ENCODE measurements around the gene CMTM3.
"Not testable (repeated sequence)": the region's sequence is repeated elsewhere in the genome, so short reads cannot be mapped to it uniquely, and the experiment has no call there.

Gene CMTM3

DNA sequence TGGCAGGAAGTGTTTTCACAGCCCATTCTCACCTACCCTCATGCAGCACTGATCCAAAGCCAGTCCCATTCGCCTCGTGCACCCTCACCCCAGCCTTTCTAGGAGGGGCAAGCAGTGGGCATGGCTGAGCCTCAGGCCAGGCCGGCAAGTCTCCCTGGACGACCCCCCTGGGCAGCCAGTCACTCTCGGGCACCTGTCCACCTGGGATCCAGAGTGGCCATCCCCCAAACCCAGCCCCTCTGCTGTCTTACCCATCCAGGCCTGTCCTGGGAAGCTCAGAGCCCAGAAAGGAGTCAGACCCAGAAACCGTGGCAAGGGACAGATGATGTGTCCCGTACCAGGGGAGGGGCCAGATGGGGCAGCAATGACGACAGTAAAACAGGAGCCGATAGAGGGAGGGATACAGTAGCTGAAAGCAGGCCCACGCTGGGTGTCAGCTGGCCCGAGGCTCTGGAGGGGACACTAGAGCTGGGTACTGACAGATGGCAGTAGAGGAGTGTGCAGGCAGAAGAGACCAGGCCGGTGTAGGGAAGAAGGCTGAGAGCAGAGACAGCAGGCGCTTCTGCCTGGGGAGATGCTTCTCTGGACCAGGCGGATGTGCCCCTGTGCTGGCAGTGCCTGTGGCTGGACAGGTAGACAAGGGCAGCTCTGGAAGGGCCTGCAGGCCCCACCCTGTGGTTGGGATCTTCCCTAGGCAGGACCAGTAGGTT, 5.8 kb downstream of the CMTM3 start:
- DNase-seq: peak; percentile 95

- not testable (repeated sequence) for DNase-seq
These were observed 7.4 kb downstream of the CMTM3 start for GRCh38 chr16:66611911-66612310.

- DNase-seq: no peak
These were observed 7.9 kb downstream of the CMTM3 start for GRCh38 chr16:66612422-66612821.

DNA sequence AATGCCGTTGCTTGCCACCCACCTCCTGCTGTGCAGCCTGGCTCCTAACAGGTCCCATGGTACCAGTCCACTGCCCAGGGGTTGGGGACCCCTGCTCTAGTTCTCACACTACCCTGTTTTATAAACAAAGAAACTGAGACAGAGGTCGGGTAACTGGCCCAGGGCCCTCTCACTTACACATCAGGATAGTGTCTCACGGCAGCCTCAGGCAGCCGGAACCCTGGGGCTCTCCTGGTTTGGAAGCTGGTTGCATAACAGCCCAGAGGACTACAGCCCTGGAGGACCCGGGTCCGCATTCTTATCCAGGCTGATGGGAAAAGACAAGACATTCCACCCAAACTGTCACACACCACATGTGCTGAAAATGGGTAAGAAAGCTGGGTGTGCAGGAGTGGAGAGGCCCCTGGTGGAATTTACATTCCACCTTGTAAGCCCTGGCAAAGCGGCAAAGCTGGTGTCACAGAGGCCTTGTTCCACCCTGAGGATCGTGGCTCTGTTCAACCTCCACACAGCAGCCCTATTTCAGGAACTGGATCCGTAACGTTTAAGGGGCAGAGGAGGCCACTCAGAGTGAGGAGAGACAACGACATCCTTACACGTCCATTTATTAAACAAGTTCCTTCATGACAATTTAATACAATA, 9.8 kb downstream of the CMTM3 start:
- no peak for DNase-seq

GRCh38 chr16:66616169-66616568, 11.7 kb downstream of the CMTM3 start:
- DNase-seq: no peak

- DNase-seq: no peak
These were observed 12.1 kb downstream of the CMTM3 start for GRCh38 chr16:66616592-66616991.

DNA sequence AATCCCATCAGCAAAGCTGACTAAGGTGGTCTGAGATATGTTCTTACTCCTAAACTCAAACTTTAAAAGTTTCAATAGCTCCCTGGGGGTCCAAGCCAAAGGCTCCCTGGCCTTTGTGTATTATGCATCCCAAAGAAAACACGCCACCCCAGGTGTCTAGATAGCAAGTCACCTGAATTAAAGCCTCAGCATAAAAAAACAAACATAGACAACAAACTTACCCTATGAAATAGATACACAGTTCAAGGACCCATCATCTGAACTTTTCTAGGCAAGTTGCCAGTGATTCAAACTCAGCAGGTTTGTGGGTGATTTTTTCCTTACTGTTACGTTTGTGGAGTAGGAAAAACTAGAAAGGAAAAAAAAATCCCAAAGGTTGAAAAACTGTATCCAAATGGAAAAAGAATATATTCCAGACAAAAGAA, 12.5 kb downstream of the CMTM3 start:
- no peak for DNase-seq

GRCh38 chr16:66617728-66618127, 13.2 kb downstream of the CMTM3 start:
- DNase-seq: no peak

GRCh38 chr16:66618588-66619375, 14.3 kb downstream of the CMTM3 start:
- DNase-seq: no peak

- DNase-seq: no peak
These were observed 15.3 kb downstream of the CMTM3 start for GRCh38 chr16:66619534-66620428.

DNA sequence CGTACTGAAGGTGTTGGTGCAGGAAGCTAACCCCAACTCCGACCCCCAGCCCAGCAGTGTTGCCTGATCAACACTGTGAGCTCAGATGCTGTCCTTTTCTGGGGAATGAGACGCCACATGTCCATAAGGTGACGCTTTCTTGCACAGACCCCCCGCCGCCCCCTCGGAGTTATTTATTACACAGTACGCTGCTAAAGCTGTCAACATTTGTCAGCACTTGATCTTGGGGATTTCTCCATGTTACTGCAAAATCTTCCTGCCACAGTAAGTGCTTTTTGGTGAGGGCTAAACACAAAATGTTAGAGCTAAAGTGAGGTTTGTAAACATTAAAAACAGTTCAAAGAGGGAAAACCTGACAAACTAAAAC, 15.9 kb downstream of the CMTM3 start:
- no peak for DNase-seq

- no peak for DNase-seq
These were observed 17.5 kb downstream of the CMTM3 start for GRCh38 chr16:66621973-66622372.

DNA sequence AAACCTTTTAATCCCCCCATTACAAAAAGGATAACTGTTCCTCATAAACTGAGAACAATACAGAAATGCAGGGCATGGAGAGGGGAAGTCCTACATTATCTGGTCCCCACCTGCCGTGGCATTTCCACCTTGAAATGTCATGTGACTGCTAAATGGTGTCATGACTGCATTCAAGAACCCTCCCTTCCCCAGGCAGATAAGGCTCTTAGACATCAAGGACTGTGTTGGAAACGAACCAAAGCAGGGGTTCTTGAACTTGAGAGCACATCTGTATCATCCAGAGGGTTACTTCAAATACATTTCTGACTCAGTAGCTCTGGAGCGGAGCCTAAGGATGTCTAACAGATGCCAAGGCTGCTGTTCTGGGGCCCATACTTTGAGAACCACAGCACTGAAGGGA, 18.4 kb downstream of the CMTM3 start:
- DNase-seq: no peak

GRCh38 chr16:66623755-66624154, 19.3 kb downstream of the CMTM3 start:
- DNase-seq: no peak

DNA sequence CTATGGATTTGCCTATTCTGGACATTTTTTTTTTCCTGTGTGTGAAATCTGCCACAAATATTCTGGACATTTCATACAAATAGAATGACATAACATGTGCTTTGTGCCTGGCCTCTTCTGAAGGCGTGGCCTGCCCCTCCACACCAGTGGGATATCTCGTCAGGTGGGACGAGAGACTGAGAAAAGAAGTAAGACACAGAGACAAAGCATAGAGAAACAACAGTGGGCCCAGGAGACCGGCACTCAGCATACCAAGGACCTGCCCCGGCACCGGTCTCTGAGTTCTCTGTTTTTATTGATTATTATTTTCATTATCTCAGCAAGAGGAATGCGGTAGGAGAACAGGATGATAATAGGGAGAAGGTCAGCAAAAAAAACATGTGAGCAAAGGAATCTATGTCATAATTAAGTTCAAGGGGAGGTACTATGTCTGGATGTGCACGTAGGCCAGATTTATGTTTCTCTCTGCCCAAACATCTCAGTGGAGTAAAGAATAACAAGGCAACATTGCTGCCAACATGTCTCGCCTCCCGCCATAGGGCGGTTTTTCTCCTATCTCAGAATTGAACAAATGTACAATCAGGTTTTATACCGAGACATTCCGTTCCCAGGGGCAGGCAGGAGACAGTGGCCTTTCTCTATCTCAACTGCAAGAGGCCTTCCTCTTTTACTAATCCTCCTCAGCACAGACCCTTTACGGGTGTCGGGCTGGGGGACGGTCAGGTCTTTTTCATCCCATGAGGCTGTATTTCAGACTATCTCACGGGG, 23.3 kb downstream of the CMTM3 start:
- DNase-seq: not testable (repeated sequence)

GRCh38 chr16:66629856-66630255, 25.4 kb downstream of the CMTM3 start:
- DNase-seq: no peak

GRCh38 chr16:66630561-66631260, 26.2 kb downstream of the CMTM3 start:
- not testable (repeated sequence) for DNase-seq

- DNase-seq: not testable (repeated sequence)
These were observed 27.1 kb downstream of the CMTM3 start for GRCh38 chr16:66631558-66631957.

- no peak for DNase-seq
These were observed 30.2 kb downstream of the CMTM3 start for GRCh38 chr16:66634527-66635196.

GRCh38 chr16:66635406-66635805, 30.9 kb downstream of the CMTM3 start:
- no peak for DNase-seq

DNA sequence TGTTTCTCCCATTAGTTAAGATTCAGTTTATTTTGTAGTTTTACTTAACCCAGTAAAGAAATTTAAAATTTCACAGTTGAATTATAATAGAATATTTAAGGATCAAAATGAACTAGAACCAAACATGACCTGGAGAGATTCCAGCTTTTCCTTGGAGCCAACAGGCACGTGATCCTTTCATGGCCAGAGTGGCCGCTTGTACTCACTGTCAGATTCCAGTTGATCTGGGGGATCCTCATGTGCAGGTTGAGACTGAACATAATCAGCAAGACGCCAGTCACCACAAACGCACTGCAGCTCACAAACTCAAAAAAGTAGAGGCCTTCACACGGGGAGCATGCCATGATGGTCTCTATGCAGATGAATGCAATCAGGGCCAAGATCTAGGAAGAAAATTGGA, 31.7 kb downstream of the CMTM3 start:
- DNase-seq: no peak

Data from NCI-H524 treated with DMSO at 0.1 percent for 48 hours (cell line).